Activated naive CD8-positive, alpha-beta T cell treated with anti-CD3 and anti-CD28 coated beads, Interleukin-2, amount 50 U/mL, for 24 hours (primary cell): ENCODE measurements around the gene KIF7.
"Not testable (repeated sequence)": the region's sequence is repeated elsewhere in the genome, so short reads cannot be mapped to it uniquely, and the experiment has no call there.

Experiments
- ATAC-seq: fragments of 150-1000 bp; cut with Tn5 transposase; one replicate; pipeline ENCODE4 v1.10.0; 2021
- DNase-seq: peaks from one replicate; pipeline ENCODE4 v3.0.0; 2021
- H3K27ac Mint-ChIP-seq: one replicate; pipeline ENCODE4 v1.8.0; 2021; ENCODE audit warnings: mild to moderate bottlenecking, mixed read lengths
- H3K27me3 Mint-ChIP-seq: one replicate; pipeline ENCODE4 v1.8.0; 2021; ENCODE audit warnings: mixed read lengths
- H3K36me3 Mint-ChIP-seq: one replicate; pipeline ENCODE4 v1.8.0; 2021; ENCODE audit warnings: low read depth, mixed read lengths
- H3K4me1 Mint-ChIP-seq: one replicate; pipeline ENCODE4 v1.8.0; 2021; ENCODE audit warnings: mixed read lengths
- H3K4me3 Mint-ChIP-seq: one replicate; pipeline ENCODE4 v1.8.0; 2021; ENCODE audit warnings: mild to moderate bottlenecking, moderate library complexity, mixed read lengths
- H3K9me3 Mint-ChIP-seq: one replicate; pipeline ENCODE4 v1.8.0; 2021; ENCODE audit warnings: mixed read lengths

The KIF7 gene

GRCh38 chr15:89654847-89655805 is at the start of gene KIF7:
TSS of gene KIF7 (minus strand) at chr15:89655467. CDS start at chr15:89652930, 2,537 bp downstream.
- ATAC-seq (peak; percentile 56), DNase-seq (peak; percentile 55)
- peak within 1 kb of the TSS; percentile 75 for H3K27ac Mint-ChIP-seq
- H3K4me3 Mint-ChIP-seq = peak within 1 kb of the TSS; percentile 85
- no peaks in the 10 kb centered on the region for H3K9me3 Mint-ChIP-seq
- H3K4me1 Mint-ChIP-seq = peaks cover 24% of the 10 kb centered on the region
- peaks cover 40% of the 10 kb centered on the region for H3K27me3 Mint-ChIP-seq
- peaks cover 5% of the 10 kb centered on the region for H3K36me3 Mint-ChIP-seq

GRCh38 chr15:89704411-89704810 is 49.1 kb upstream of the KIF7 start:
- Mint-ChIP-seq H3K36me3 (no peaks in the 10 kb centered on the region), H3K4me1 (no peaks in the 10 kb centered on the region), H3K9me3 (no peaks in the 10 kb centered on the region), H3K4me3 (no peak overlapping the region), H3K27ac (no peak overlapping the region), H3K27me3 (peaks cover 20% of the 10 kb centered on the region)
- ATAC-seq (no peak), DNase-seq (no peak)

GRCh38 chr15:89695198-89695597 is 39.9 kb upstream of the KIF7 start:
- DNase-seq (no peak), ATAC-seq (no peak)
- Mint-ChIP-seq H3K4me3 (no peak overlapping the region), H3K27me3 (peaks cover 11% of the 10 kb centered on the region), H3K27ac (no peak overlapping the region), H3K4me1 (peaks cover 7% of the 10 kb centered on the region), H3K36me3 (no peaks in the 10 kb centered on the region), H3K9me3 (no peaks in the 10 kb centered on the region)

- no peak for ATAC-seq
- no peak overlapping the region for H3K4me3 Mint-ChIP-seq
- H3K36me3 Mint-ChIP-seq = no peaks in the 10 kb centered on the region
- peaks cover 11% of the 10 kb centered on the region for H3K4me1 Mint-ChIP-seq
- H3K9me3 Mint-ChIP-seq = no peaks in the 10 kb centered on the region
- no peak overlapping the region for H3K27ac Mint-ChIP-seq
- peaks cover 5% of the 10 kb centered on the region for H3K27me3 Mint-ChIP-seq
- no peak for DNase-seq
Measured at GRCh38 chr15:89693696-89694095, 38.4 kb upstream of the KIF7 start.

GRCh38 chr15:89693091-89693490 is 37.8 kb upstream of the KIF7 start:
- Mint-ChIP-seq H3K27ac (no peak overlapping the region), H3K4me1 (peaks cover 11% of the 10 kb centered on the region), H3K4me3 (no peak overlapping the region), H3K9me3 (no peaks in the 10 kb centered on the region), H3K27me3 (peaks cover 5% of the 10 kb centered on the region), H3K36me3 (no peaks in the 10 kb centered on the region)
- DNase-seq (no peak), ATAC-seq (no peak)

GRCh38 chr15:89690276-89691218 is 35.3 kb upstream of the KIF7 start, which contains the start of the genes PEX11A and WDR93:
TSS of gene PEX11A (minus strand) at chr15:89690754. CDS start at chr15:89690632, 122 bp downstream.
TSS of gene WDR93 (plus strand) at chr15:89690811. CDS start at chr15:89701747, 10,936 bp downstream.
- DNase-seq (peak; percentile 82), ATAC-seq (peak; percentile 95)
- peaks cover 2% of the 10 kb centered on the region for H3K27me3 Mint-ChIP-seq
- H3K4me3 Mint-ChIP-seq = peak within 1 kb of the TSS; percentile 84
- H3K9me3 Mint-ChIP-seq = no peaks in the 10 kb centered on the region
- peak within 1 kb of the TSS; percentile 36 for H3K27ac Mint-ChIP-seq
- H3K4me1 Mint-ChIP-seq = peaks cover 11% of the 10 kb centered on the region
- H3K36me3 Mint-ChIP-seq = peaks cover under 1% of the 10 kb centered on the region

- Mint-ChIP-seq H3K4me3 (peak overlapping the region; percentile 84), H3K27ac (peak overlapping the region; percentile 36), H3K4me1 (peaks cover 11% of the 10 kb centered on the region)
- H3K27me3 Mint-ChIP-seq, DNase-seq, ATAC-seq, H3K9me3 Mint-ChIP-seq, H3K36me3 Mint-ChIP-seq: not testable (repeated sequence)
Measured at GRCh38 chr15:89689930-89690275, 34.6 kb upstream of the KIF7 start.

GRCh38 chr15:89686522-89686921 is 31.3 kb upstream of the KIF7 start:
- peaks cover 11% of the 10 kb centered on the region for H3K4me1 Mint-ChIP-seq
- no peak overlapping the region for H3K4me3 Mint-ChIP-seq
- ATAC-seq (no peak), DNase-seq (no peak)
- no peak overlapping the region for H3K27ac Mint-ChIP-seq
- H3K27me3 Mint-ChIP-seq = no peaks in the 10 kb centered on the region
- H3K36me3 Mint-ChIP-seq = peaks cover 2% of the 10 kb centered on the region
- no peaks in the 10 kb centered on the region for H3K9me3 Mint-ChIP-seq

GRCh38 chr15:89685995-89686394 is 30.7 kb upstream of the KIF7 start:
- no peak overlapping the region for H3K4me3 Mint-ChIP-seq
- H3K4me1 Mint-ChIP-seq = peaks cover 10% of the 10 kb centered on the region
- H3K36me3 Mint-ChIP-seq = peaks cover 2% of the 10 kb centered on the region
- DNase-seq (no peak), ATAC-seq (no peak)
- no peaks in the 10 kb centered on the region for H3K9me3 Mint-ChIP-seq
- H3K27ac Mint-ChIP-seq = no peak overlapping the region
- no peaks in the 10 kb centered on the region for H3K27me3 Mint-ChIP-seq

- ATAC-seq = no peak
- Mint-ChIP-seq H3K9me3 (no peaks in the 10 kb centered on the region), H3K27ac (no peak overlapping the region), H3K27me3 (no peaks in the 10 kb centered on the region), H3K4me3 (no peak overlapping the region), H3K36me3 (peaks cover 2% of the 10 kb centered on the region), H3K4me1 (no peaks in the 10 kb centered on the region)
- DNase-seq = no peak
Measured at GRCh38 chr15:89681146-89681545, 25.9 kb upstream of the KIF7 start.

GRCh38 chr15:89680282-89680873 is 25.1 kb upstream of the KIF7 start:
- Mint-ChIP-seq H3K4me1 (no peaks in the 10 kb centered on the region), H3K27me3 (no peaks in the 10 kb centered on the region), H3K9me3 (no peaks in the 10 kb centered on the region), H3K27ac (no peak overlapping the region), H3K4me3 (no peak overlapping the region), H3K36me3 (peaks cover under 1% of the 10 kb centered on the region)
- ATAC-seq (no peak), DNase-seq (no peak)

GRCh38 chr15:89679212-89679611 is 23.9 kb upstream of the KIF7 start, which contains the start of gene PLIN1:
TSS of gene PLIN1 (minus strand) at chr15:89679367. CDS start at chr15:89677489, 1,878 bp downstream.
- H3K9me3 Mint-ChIP-seq = no peaks in the 10 kb centered on the region
- no peaks in the 10 kb centered on the region for H3K27me3 Mint-ChIP-seq
- ATAC-seq = no peak
- no peak within 1 kb of the TSS for H3K4me3 Mint-ChIP-seq
- no peak within 1 kb of the TSS for H3K27ac Mint-ChIP-seq
- H3K4me1 Mint-ChIP-seq = no peaks in the 10 kb centered on the region
- no peaks in the 10 kb centered on the region for H3K36me3 Mint-ChIP-seq
- no peak for DNase-seq

- no peaks in the 10 kb centered on the region for H3K4me1 Mint-ChIP-seq
- no peaks in the 10 kb centered on the region for H3K36me3 Mint-ChIP-seq
- no peak for ATAC-seq
- H3K9me3 Mint-ChIP-seq = no peaks in the 10 kb centered on the region
- no peaks in the 10 kb centered on the region for H3K27me3 Mint-ChIP-seq
- DNase-seq = no peak
- H3K4me3 Mint-ChIP-seq = no peak overlapping the region
- H3K27ac Mint-ChIP-seq = no peak overlapping the region
Measured at GRCh38 chr15:89677381-89677780, 22.1 kb upstream of the KIF7 start.

GRCh38 chr15:89675606-89676005 is 20.3 kb upstream of the KIF7 start:
- Mint-ChIP-seq H3K27ac (no peak overlapping the region), H3K9me3 (no peaks in the 10 kb centered on the region)
- ATAC-seq = no peak

More at GRCh38 chr15:89675606-89676005, 20.3 kb upstream of the KIF7 start:
- Mint-ChIP-seq H3K4me1 (peaks cover 3% of the 10 kb centered on the region), H3K4me3 (no peak overlapping the region), H3K27me3 (no peaks in the 10 kb centered on the region), H3K36me3 (no peaks in the 10 kb centered on the region)
- no peak for DNase-seq
